ENCODE results near the gene MASTL. TPM values are rescaled to one million over a fixed set of nuclear protein-coding genes. Genes with fewer than 3 reads are reported as not detected.

MASTL gene
- total and polyA plus RNA-seq, 3 donors from 2014 or later: 10.0 to 16.1 (median 16.0) TPM

GRCh38 chr10:27145937-27146336, 9.2 kb upstream of the MASTL start:
- no peaks in the 10 kb centered on the region for H3K9me3 ChIP-seq
- H3K27ac ChIP-seq: no peak overlapping the region
- H3K4me3 ChIP-seq: no peak overlapping the region
- TF ChIP-seq POLR2A (IDR thresholded peaks at IDR 0.05) (no peak), CTCF (IDR thresholded peaks at IDR 0.05) (no peak)
- no peak for DNase-seq
- intact Hi-C loops (cut with DNase I; ENCODE audit: low total_unique reads): no loop called here
- H3K27me3 ChIP-seq: no peaks in the 10 kb centered on the region
- no peaks in the 10 kb centered on the region for H3K36me3 ChIP-seq (ENCODE audit: low read depth, missing control alignments)
- no peaks in the 10 kb centered on the region for H3K4me1 ChIP-seq

DNA sequence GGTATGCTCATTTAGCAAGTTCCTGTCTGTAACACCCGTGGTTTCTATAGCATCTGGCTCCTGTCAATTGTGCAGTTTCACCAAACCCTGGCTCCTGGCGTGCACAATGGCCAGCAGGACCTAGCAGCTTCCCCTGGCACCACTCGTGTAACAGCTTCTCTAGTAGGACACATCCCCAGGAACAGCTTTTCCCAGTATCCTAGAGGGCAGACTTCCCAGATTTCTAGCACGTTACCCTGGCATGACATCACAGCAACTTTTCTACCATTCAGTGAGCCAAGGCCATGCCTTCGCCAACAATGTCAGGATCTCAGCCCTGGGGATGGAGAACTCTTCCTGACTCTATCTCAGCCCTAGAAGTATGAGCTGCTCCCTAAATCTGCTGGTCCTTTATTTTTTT, 7.5 kb upstream of the MASTL start:
- no peak for TF ChIP-seq CTCF (IDR thresholded peaks at IDR 0.05)
- TF ChIP-seq POLR2A (IDR thresholded peaks at IDR 0.05): no peak
- H3K4me1 ChIP-seq: peaks cover 4% of the 10 kb centered on the region
- no peaks in the 10 kb centered on the region for H3K36me3 ChIP-seq (ENCODE audit: low read depth, missing control alignments)
- H3K27ac ChIP-seq: no peak overlapping the region
- no peaks in the 10 kb centered on the region for H3K27me3 ChIP-seq
- WGBS, 2 donors: 84 to 85% methylated on average over 5 of the region's 5 CpGs
- no peak for DNase-seq
- intact Hi-C loops (cut with DNase I; ENCODE audit: low total_unique reads): no loop called here
- no peaks in the 10 kb centered on the region for H3K9me3 ChIP-seq
- H3K4me3 ChIP-seq: no peak overlapping the region

- intact Hi-C loops (cut with DNase I; ENCODE audit: low total_unique reads): no loop called here
- Histone ChIP-seq H3K27me3 (no peaks in the 10 kb centered on the region), H3K4me1 (peaks cover 9% of the 10 kb centered on the region), H3K9me3 (no peaks in the 10 kb centered on the region), H3K36me3 (ENCODE audit: low read depth, missing control alignments) (no peaks in the 10 kb centered on the region), H3K27ac (no peak overlapping the region), H3K4me3 (no peak overlapping the region)
- no peak for DNase-seq
- TF ChIP-seq CTCF (IDR thresholded peaks at IDR 0.05): no peak
- TF ChIP-seq POLR2A (IDR thresholded peaks at IDR 0.05): no peak
- whole genome bisulfite sequencing, 2 donors: 64 to 88% methylated on average over 1 of the region's 1 CpG
Observed at GRCh38 chr10:27150261-27150660, 4.9 kb upstream of the MASTL start.

DNA sequence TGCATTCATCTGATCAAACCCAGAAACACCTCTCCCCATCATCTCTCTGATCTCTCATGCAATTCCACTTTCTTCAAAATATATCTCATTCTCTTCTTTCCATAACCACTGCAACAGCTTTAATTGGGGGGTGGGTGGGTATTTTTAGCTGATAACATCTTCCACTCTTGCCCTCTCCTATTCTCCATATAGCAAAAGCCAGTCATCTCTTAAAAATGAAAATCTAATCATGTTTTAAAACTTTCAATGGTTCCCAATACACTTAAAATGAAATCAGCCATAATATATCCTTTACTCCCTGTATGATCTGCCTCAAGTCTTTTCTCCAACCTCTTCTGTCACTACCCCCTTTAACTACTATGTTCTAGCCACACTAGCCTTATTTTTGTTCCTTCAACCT, 2.5 kb upstream of the MASTL start:
- H3K9me3 ChIP-seq: no peaks in the 10 kb centered on the region
- intact Hi-C loops (cut with DNase I; ENCODE audit: low total_unique reads): no loop called here
- H3K4me1 ChIP-seq: peaks cover 14% of the 10 kb centered on the region
- TF ChIP-seq CTCF (IDR thresholded peaks at IDR 0.05): no peak
- no peak for TF ChIP-seq POLR2A (IDR thresholded peaks at IDR 0.05)
- H3K36me3 ChIP-seq (ENCODE audit: low read depth, missing control alignments): no peaks in the 10 kb centered on the region
- DNase-seq: no peak
- peak overlapping the region; percentile 96 to 98 for H3K4me3 ChIP-seq
- H3K27me3 ChIP-seq: no peaks in the 10 kb centered on the region
- no peak overlapping the region for H3K27ac ChIP-seq

DNA sequence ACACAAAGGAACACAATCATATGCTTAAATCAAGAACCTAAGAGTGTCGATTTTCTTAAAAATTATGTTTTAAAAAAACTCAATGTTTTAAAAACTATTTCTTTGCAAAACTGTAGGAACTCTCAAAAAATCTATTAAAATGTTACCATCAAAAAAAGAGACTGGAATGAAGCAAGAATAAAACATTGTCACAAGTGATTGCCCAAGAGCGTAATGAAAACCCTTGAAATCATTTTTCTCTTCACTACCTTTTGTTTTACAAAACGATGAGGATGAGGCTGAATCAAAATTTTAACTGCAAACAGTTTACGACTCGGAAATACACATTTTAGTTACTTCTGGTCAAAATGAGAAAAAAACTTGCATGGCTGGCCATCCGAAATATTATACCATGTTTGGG, 1.8 kb upstream of the MASTL start:
- TF ChIP-seq POLR2A (IDR thresholded peaks at IDR 0.05): no peak
- intact Hi-C loops (cut with DNase I; ENCODE audit: low total_unique reads): no loop called here
- WGBS, 2 donors: 1 to 2% methylated on average over 6 of the region's 6 CpGs
- no peaks in the 10 kb centered on the region for H3K9me3 ChIP-seq
- H3K4me3 ChIP-seq: peak overlapping the region; percentile 96 to 98
- H3K27me3 ChIP-seq: no peaks in the 10 kb centered on the region
- no peak for DNase-seq
- H3K27ac ChIP-seq: peak overlapping the region; percentile 97 to 99
- peaks cover 14% of the 10 kb centered on the region for H3K4me1 ChIP-seq
- H3K36me3 ChIP-seq (ENCODE audit: low read depth, missing control alignments): no peaks in the 10 kb centered on the region

Data from testis (tissue), 3 donors.